ENCODE results near the gene NRBF2. TPM values are rescaled to one million over a fixed set of nuclear protein-coding genes. Genes with fewer than 3 reads are reported as not detected.
"Not testable (repeated sequence)": the region's sequence is repeated elsewhere in the genome, so short reads cannot be mapped to it uniquely, and the experiment has no call there.

The NRBF2 gene
- total RNA-seq, 4 donors from 2014 or later: 12.2 to 16.6 (median 14.7) TPM

DNA sequence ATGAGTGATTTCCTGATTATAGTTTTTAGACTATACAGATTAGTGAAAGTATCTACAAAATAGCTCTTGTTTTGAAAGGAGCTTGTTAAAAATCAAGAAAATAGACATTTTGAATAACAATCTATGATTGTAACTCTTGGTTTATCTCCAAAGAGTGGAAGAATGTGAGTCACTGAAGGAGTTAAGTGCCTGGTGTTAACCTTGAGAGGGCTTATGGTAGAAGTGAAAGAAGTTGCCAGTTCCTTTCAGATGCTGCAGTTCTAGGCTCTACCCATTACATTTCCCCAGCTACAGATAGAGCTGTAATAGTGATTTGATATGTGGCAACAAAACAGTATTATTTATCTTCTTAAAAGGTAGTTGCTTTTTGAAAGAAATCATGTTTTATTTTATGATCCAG lies 12.7 kb downstream of the NRBF2 start:
- no peak for DNase-seq
- H3K36me3 ChIP-seq: peaks cover 0 to 26% (median 0%) of the 10 kb centered on the region in 3 donors
- H3K27me3 ChIP-seq: no peaks in the 10 kb centered on the region
- intact Hi-C loops (cut with DNase I): no loop called here
- no peak overlapping the region for H3K27ac ChIP-seq
- no peak overlapping the region for H3K4me3 ChIP-seq
- TF ChIP-seq POLR2A (IDR thresholded peaks at IDR 0.05): no peak
- TF ChIP-seq, protein P1, sequence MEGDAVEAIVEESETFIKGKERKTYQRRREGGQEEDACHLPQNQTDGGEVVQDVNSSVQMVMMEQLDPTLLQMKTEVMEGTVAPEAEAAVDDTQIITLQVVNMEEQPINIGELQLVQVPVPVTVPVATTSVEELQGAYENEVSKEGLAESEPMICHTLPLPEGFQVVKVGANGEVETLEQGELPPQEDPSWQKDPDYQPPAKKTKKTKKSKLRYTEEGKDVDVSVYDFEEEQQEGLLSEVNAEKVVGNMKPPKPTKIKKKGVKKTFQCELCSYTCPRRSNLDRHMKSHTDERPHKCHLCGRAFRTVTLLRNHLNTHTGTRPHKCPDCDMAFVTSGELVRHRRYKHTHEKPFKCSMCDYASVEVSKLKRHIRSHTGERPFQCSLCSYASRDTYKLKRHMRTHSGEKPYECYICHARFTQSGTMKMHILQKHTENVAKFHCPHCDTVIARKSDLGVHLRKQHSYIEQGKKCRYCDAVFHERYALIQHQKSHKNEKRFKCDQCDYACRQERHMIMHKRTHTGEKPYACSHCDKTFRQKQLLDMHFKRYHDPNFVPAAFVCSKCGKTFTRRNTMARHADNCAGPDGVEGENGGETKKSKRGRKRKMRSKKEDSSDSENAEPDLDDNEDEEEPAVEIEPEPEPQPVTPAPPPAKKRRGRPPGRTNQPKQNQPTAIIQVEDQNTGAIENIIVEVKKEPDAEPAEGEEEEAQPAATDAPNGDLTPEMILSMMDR (IDR thresholded peaks at IDR 0.05): no peak
- H3K9me3 ChIP-seq: no peaks in the 10 kb centered on the region
- peaks cover 0 to 24% (median 5%) of the 10 kb centered on the region in 3 donors for H3K4me1 ChIP-seq

GRCh38 chr10:63146503-63146902 lies 13.4 kb downstream of the NRBF2 start:
- intact Hi-C loops (cut with DNase I): no loop called here
- Histone ChIP-seq H3K4me1 (peaks cover 0 to 24% (median 5%) of the 10 kb centered on the region in 3 donors), H3K4me3 (no peak overlapping the region), H3K27ac (no peak overlapping the region), H3K27me3 (no peaks in the 10 kb centered on the region), H3K9me3 (no peaks in the 10 kb centered on the region), H3K36me3 (peaks cover 0 to 29% (median 0%) of the 10 kb centered on the region in 3 donors)
- no peak for DNase-seq
- TF ChIP-seq POLR2A (IDR thresholded peaks at IDR 0.05): no peak
- TF ChIP-seq, protein P1 (IDR thresholded peaks at IDR 0.05): no peak

DNA sequence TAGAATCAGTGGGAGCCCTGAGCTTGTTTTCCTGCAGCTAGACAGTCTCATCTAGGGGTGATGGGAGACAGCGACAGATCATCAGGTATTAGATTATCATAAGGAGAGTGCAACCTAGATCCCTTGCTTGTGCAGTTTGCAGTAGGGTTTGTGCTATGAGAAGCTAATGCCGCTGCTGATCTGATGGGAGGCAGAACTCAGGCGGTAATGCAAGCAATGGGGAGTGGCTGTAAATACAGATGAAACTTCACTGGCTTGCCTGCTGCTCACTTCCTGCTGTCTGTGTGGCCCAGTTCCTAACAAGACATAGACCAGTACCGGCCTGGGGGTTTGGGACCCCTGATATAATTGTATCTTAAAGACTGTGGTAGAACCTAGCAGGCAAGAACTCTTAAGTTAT lies 17.6 kb downstream of the NRBF2 start:
- TF ChIP-seq, protein P1 (IDR thresholded peaks at IDR 0.05): no peak
- TF ChIP-seq POLR2A (IDR thresholded peaks at IDR 0.05): no peak
- peaks cover 0 to 70% (median 5%) of the 10 kb centered on the region in 3 donors for H3K36me3 ChIP-seq
- no peak overlapping the region for H3K27ac ChIP-seq
- intact Hi-C loops (cut with DNase I): loop anchor here (10.0 kb wide), 1 partner anchor 556 kb away; no protein-coding TSS in a partner anchor
- no peak for DNase-seq
- 94 to 95% methylated on average over 4 of the region's 4 CpGs for WGBS, 2 donors
- no peak overlapping the region for H3K4me3 ChIP-seq
- H3K4me1 ChIP-seq: peaks cover 0 to 10% (median 5%) of the 10 kb centered on the region in 3 donors
- no peaks in the 10 kb centered on the region for H3K27me3 ChIP-seq
- H3K9me3 ChIP-seq: no peaks in the 10 kb centered on the region

GRCh38 chr10:63153868-63154545 lies 20.9 kb downstream of the NRBF2 start:
- H3K27me3 ChIP-seq, H3K4me1 ChIP-seq, H3K4me3 ChIP-seq, H3K9me3 ChIP-seq, DNase-seq: not testable (repeated sequence)
- peaks cover 0 to 57% (median 5%) of the 10 kb centered on the region in 3 donors for H3K36me3 ChIP-seq
- intact Hi-C loops (cut with DNase I): loop anchor here (10.0 kb wide), 1 partner anchor 559 kb away; no protein-coding TSS in a partner anchor
- peak overlapping the region in 3 of 4 donors; percentile 26 to 45 (median 42) for H3K27ac ChIP-seq
- 72 to 78% methylated on average over 9 of the region's 9 CpGs for WGBS, 2 donors

GRCh38 chr10:63154546-63155387 lies 21.6 kb downstream of the NRBF2 start:
- TF ChIP-seq POLR2A (IDR thresholded peaks at IDR 0.05): no peak
- TF ChIP-seq, protein P1 (IDR thresholded peaks at IDR 0.05): no peak
- no peaks in the 10 kb centered on the region for H3K27me3 ChIP-seq
- H3K36me3 ChIP-seq: peaks cover 0 to 57% (median 5%) of the 10 kb centered on the region in 3 donors
- peak overlapping the region in 2 of 4 donors; percentile 42 to 45 for H3K27ac ChIP-seq
- no peaks in the 10 kb centered on the region for H3K9me3 ChIP-seq
- H3K4me3 ChIP-seq: no peak overlapping the region
- DNase-seq: no peak
- WGBS, 2 donors: 80 to 84% methylated on average over 6 of the region's 6 CpGs
- intact Hi-C loops (cut with DNase I): loop anchor here (10.0 kb wide), 1 partner anchor 560 kb away; no protein-coding TSS in a partner anchor
- peaks cover 0 to 4% (median 0%) of the 10 kb centered on the region in 3 donors for H3K4me1 ChIP-seq
